Ovary (tissue), 3 donors: ENCODE results near the gene RIN3.

Experiments
- EP300 ChIP-seq: sonication (generic); formaldehyde crosslinking; IDR thresholded peaks from one replicate; pipeline ENCODE4 v1.6.1; 2017; ENCODE audit warnings: antibody characterized with exemption
- POLR2A ChIP-seq: fragments of 450-650 bp; IDR thresholded peaks from one replicate; pipeline ENCODE4 v1.6.1; 2017; ENCODE audit warnings: antibody characterized with exemption, mild to moderate bottlenecking, moderate library complexity
- TF ChIP-seq, protein P1 (sequence below), 3 donors: fragments of 450-650 bp in 2 of 3; fragments of 200-600 bp in 1 of 3; IDR thresholded peaks; one replicate each; pipeline versions ENCODE4 v1.5.1 to v1.8.0; 2016 to 2022; ENCODE audit warnings: antibody characterized with exemption in 3 of 3, mild to moderate bottlenecking in 1 of 3
- donor health status: DM: no; HTN: no; CAD: no.

DNA sequence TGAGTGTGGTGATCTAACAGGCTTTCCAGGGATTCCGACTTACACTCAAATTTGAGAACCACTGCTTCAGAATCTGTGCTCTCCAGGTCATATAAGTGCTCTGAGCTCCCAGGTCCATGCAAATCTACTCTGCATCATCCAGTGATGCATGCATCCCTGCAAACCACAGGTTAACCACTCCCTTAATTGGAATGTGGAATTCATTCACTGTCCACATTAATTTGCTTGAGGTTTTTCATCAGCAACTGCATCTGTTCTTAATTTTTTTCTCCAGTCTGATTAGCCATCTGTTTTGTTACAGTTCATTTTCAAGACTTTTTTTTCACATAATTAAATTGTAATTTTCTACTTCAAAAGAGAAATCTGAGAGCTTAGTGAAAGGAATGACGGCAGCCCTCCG, 43.4 kb upstream of the RIN3 start:
- TF ChIP-seq, protein P1, sequence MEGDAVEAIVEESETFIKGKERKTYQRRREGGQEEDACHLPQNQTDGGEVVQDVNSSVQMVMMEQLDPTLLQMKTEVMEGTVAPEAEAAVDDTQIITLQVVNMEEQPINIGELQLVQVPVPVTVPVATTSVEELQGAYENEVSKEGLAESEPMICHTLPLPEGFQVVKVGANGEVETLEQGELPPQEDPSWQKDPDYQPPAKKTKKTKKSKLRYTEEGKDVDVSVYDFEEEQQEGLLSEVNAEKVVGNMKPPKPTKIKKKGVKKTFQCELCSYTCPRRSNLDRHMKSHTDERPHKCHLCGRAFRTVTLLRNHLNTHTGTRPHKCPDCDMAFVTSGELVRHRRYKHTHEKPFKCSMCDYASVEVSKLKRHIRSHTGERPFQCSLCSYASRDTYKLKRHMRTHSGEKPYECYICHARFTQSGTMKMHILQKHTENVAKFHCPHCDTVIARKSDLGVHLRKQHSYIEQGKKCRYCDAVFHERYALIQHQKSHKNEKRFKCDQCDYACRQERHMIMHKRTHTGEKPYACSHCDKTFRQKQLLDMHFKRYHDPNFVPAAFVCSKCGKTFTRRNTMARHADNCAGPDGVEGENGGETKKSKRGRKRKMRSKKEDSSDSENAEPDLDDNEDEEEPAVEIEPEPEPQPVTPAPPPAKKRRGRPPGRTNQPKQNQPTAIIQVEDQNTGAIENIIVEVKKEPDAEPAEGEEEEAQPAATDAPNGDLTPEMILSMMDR (IDR thresholded peaks at IDR 0.05), result no peak
- TF ChIP-seq POLR2A (no peak), EP300 (no peak)
